GM21717 (cell line): ENCODE data around the gene MAPKAPK3.
A peak's percentile ranks its signal among the peaks of the same experiment; 100 is the strongest.

ENCODE experiments used
- ATAC-seq: cut with Tn5 transposase; IDR thresholded peaks from one replicate; pipeline ENCODE4 v1.9.1; 2021; ENCODE audit warnings: mild to moderate bottlenecking, moderate library complexity; ENCODE audit not compliant: unreplicated experiment

Gene MAPKAPK3

GRCh38 chr3:50587373-50587772, 29.6 kb upstream of the MAPKAPK3 start:
- ATAC-seq, result no peak

- peak; percentile 32 for ATAC-seq
These were observed 28.9 kb upstream of the MAPKAPK3 start for GRCh38 chr3:50587806-50588758.

- ATAC-seq, result no peak
These were observed 28.1 kb upstream of the MAPKAPK3 start for GRCh38 chr3:50588759-50589433.

- no peak for ATAC-seq
These were observed 25.7 kb upstream of the MAPKAPK3 start for GRCh38 chr3:50591196-50591741.

DNA sequence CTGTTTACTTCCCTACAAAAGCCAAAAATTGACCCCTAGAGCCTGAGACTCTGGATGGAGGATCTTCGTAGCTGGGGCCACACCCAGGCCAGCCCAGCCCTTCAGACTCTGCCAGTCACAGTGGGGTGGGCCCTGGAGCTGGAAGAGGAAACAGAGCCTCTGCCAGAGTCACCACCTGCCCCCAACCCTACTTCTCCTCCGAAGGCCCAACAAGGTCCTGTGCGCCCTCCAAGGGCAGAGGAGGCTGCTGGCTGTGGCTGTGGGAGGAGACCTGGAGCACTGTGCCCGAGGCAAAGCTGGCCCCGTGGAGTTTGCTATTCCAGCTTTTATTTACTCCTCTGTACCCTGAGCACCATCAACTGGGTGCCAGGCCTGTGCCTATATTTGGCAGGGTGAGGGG, 24.4 kb upstream of the MAPKAPK3 start:
- no peak for ATAC-seq

DNA sequence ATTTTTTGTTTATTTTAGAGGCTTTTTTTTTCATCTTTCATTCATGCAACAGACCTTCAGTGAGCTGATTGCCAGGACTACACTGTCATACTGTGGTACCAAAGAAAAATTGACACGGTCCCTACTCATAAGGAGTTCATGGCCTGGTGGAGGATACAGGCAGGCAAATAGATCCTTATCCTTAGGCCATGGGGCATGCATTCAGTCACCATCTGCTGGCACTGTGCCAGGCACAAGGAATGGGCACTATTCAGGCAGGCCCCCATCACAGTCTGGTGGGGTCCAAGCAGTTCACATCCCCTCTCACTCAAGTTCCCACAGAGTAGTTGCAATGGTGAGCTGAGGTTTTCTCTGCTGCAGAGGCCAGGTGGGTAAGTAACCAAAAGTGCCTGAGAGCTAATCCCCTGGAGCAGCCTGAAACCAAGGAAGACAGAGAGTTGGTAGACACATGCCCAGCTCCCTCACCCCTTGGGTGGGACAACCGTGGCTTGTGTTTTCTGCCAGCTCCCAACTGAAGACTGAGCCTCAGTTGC, 22.6 kb upstream of the MAPKAPK3 start:
- no peak for ATAC-seq

DNA sequence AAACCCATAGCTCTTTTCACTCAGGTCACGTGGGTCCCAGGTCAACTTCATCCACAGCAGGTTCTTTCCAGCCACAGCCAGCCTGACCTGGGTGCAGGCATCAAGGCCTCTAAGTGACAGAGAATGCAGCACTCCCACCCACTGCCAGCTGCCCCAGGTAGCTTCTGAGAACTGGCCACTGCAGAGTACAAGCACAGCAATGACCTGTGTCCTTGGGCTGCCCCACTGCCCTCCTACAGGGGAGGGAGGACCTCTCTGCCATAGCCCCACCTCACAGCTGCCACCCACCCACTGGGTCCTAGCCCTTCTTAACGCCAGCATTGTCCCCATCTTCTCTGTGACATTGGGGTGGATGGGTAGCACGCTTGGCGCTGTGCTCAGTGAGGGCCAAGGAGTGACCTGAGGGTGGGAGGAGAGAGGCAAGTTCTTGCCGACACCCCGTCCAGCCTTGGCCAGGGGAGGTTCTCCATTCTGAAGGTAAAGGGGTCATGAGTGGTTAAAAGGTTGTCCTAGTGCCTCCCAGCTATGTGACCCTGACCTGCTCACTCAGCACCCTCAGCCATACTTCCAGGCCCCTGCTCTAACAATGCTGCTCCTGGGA, 17.7 kb upstream of the MAPKAPK3 start:
- ATAC-seq, result no peak

- no peak for ATAC-seq
These were observed 17.2 kb upstream of the MAPKAPK3 start for GRCh38 chr3:50599716-50600118.

GRCh38 chr3:50600141-50600753, 16.7 kb upstream of the MAPKAPK3 start:
- ATAC-seq, result no peak

GRCh38 chr3:50600841-50601591, 15.9 kb upstream of the MAPKAPK3 start:
- ATAC-seq, result no peak

DNA sequence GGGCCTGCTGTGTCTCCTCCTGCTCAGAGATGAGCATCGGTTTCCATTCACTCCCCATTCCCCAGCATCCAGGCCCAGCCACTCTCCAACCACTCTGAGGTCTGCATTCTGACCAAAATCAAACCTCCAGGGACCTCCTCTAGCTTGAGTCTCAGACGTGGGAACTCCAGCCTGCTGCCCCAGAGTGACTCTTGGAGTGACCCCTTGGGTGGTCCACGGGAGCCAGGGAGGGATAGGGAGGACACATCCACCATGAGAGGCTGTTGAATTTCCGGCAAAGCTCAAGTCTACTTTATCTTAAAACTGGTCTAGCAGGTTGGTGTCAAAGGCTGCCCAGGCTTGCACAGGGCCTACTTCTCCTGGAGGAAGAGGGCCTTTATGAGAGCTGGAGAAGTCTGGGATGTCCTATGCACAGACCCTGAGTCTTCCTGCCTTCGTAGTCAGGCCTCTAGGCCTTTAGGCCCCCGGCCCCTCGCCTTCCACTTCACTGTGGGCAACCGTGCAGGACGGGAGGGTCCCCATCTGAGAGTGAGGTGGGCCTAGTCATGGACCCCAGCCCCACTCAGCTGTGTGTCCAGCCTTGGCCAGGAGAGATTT, 14.3 kb upstream of the MAPKAPK3 start:
- no peak for ATAC-seq

DNA sequence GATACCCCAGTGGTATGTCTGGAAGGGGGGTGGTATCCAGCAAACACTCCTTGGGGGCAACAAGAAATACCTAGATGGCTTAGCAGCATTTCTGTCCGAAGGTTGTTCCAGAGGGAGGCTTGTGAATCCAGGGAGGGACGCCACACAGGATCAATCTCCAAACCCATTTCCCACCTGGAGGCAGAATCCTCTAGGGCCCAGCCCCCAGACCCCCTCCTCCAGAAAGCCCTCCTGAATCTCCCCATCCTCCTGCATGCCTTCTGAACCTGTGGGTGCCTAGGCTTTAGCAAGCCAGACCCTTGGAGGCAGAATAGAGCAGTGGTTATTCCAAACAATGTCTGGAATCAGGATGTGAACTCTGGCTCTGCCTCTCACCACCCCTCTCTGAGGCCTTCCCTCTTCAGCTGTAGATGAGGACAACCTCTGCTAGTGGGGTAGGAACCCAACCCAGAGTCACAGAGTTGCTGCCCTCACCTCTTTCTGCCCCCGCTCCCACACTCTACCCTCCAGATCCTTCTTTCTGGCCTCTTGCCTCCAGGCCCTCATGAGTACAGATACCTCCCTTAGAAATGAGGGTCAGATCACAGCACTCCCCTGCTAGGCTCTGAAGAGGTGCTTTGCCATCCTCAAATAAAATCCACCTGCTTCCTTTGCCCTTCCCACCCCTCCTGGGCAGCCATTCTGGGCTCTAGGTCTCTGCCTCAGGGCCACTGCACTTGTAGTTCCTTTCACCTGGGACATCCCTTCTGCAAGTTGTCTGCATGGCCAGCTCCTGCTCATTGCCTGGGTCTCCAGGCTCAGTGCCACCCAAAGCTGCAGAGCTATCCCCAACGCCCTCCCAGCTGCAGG, 13.5 kb upstream of the MAPKAPK3 start:
- no peak for ATAC-seq

DNA sequence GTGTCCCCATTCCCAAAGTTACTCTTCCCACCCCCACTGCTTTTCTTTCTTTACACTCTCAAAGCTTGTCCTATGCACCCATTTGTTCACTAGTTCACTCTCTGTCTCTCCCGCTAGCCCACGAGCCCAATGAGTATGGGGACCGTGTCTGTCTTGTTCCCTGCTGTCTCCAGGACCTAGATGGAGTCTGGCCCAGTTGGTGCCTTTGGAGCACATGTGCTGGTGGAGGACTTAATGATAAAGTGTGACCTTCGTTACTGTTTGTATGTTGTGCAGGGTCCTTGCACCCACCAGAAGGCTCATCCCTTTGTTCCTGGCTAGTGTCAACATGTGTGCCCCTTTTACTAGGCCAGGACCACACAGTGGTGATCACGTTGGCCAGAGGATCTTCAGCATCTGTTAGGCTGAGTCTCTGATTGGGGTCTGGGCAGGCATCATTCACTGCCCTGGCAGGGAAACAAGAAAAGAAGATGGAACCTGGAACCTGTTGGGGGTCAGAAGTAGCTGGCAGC, 12.8 kb upstream of the MAPKAPK3 start:
- no peak for ATAC-seq

DNA sequence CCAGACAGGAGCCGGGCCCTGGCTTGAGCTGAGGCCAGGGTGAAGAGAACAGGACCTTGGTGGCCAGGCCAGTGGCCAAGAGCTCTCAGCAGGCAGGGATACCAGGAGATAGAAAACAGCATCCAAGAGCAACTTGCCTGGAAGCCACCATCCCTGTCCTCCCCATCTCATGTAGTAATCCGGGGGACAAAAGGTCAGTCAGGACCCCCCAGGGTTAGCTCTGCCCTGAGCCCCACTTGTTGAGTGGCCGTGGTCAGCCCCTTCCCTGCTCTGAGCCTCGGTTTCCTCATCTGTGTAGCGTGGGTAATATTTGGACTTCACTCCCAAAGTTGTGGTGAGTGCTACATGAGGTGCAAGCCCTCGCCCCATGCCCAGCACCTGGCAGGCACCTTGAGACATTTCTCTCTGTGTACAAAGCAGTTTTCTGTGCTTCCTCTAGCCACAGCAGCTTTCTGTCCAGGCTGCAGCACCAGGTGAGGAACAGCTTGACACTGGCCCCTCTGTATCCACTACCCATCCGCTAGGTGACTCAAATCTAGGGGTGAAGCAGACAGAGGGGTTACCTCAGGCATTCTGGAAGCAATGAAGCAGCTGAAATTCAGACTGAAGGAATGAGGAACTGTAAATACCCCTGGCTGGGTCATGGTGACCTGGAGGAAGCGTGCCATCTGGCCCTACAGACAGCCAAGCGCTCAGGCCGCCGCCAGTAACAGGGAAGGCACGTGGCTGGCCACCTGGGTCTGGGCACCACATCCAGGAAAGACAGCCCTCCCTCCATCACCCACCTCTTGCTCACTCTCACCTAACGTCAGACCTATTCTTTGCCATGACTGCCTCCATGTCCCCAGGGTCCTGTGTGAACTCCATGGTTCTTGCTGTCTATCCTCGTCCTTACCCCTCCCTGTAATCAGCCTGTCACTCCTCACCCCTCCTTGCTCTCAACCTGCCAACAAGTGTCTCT, 12.0 kb upstream of the MAPKAPK3 start:
- no peak for ATAC-seq

DNA sequence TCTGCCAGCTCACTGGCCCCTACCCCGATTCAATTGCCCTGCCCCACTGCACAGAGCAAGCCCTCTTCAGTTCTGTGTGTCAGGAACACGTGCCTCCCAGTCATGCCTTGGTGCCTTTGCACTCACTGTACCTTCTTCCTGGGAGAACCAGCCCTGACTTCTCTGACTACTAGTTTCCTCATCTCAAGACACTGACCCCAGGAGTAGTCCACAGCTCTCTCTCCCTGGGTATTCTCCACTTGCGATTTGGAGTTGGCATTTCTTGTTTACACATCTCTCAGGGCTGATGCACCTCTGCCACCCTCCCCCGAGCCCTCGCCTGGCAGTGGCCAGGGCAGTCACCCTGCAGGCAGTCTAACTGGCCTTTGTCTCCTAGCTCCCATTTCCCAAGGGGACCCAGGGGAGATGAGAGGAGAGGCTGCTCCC, 11.0 kb upstream of the MAPKAPK3 start:
- no peak for ATAC-seq

- ATAC-seq, result no peak
These were observed 10.4 kb upstream of the MAPKAPK3 start for GRCh38 chr3:50606596-50606995.
